Esophagus (tissue), 2 donors: Measurements from ENCODE around the gene LCE3E. TPM values are rescaled to one million over a fixed set of nuclear protein-coding genes. Genes with fewer than 3 reads are reported as not detected.

Source experiments
- H3K27ac ChIP-seq, 2 donors: one replicate each; pipeline ENCODE4 v1.5.1; 2013; ENCODE audit warnings: low read depth in 2 of 2, mild to moderate bottlenecking in 2 of 2, inconsistent platforms in 1 of 2, low read length in 1 of 2, moderate library complexity in 1 of 2
- H3K27me3 ChIP-seq, 2 donors: one replicate each; pipeline ENCODE4 v1.6.1; 2013; ENCODE audit warnings: low read length in 2 of 2, control low read depth in 1 of 2, mild to moderate bottlenecking in 1 of 2; ENCODE audit not compliant: insufficient read depth in 2 of 2, control insufficient read depth in 1 of 2
- H3K36me3 ChIP-seq, 2 donors: one replicate each; pipeline ENCODE4 v1.6.1; 2013; ENCODE audit warnings: low read length in 1 of 2; ENCODE audit not compliant: control insufficient read depth in 2 of 2, insufficient read depth in 2 of 2
- H3K4me1 ChIP-seq, 2 donors: one replicate each; pipeline ENCODE4 v1.6.1; 2013; ENCODE audit warnings: low read length in 1 of 2; ENCODE audit not compliant: control insufficient read depth in 2 of 2, insufficient read depth in 2 of 2
- H3K4me3 ChIP-seq, 2 donors: one replicate each; pipeline ENCODE4 v1.5.1; 2013; ENCODE audit warnings: low read length in 2 of 2, mild to moderate bottlenecking in 2 of 2, low read depth in 1 of 2, moderate library complexity in 1 of 2
- H3K9me3 ChIP-seq, 2 donors: one replicate each; pipeline ENCODE4 v1.6.1; 2013; ENCODE audit warnings: mild to moderate bottlenecking in 2 of 2, low read depth in 1 of 2, low read length in 1 of 2, moderate library complexity in 1 of 2; ENCODE audit not compliant: control insufficient read depth in 2 of 2, insufficient read depth in 1 of 2
- WGBS, 2 donors: extraction: QIAGEN DNeasy Blood & Tissue Kit; methylation state at CpG; one replicate each; pipeline ENCODE4 v1.1.7; 2013; 5-methylcytosine and 5-hydroxymethylcytosine counted together
- polyA plus RNA-seq, 2 donors: library from polyadenylated mRNA; stranded (reverse); fragments of 200-250 nt; gene quantifications; one replicate each; pipeline ENCODE4 v1.2.3, GENCODE V29; 2013
- donor health status: healthy with polysubstance abuse.
- donor health status: Bipolar disorder and iron deficiency.

The LCE3E gene
- polyA plus RNA-seq, 2 donors, result 5.0 to 110 TPM

- H3K9me3 ChIP-seq, result no peaks in the 10 kb centered on the region
- WGBS, 2 donors, result 47 to 79% methylated on average over 1 of the region's 1 CpG
- no peak overlapping the region for H3K4me3 ChIP-seq
- no peaks in the 10 kb centered on the region for H3K27me3 ChIP-seq
- H3K36me3 ChIP-seq, result no peaks in the 10 kb centered on the region
- peak overlapping the region in 1 of 2 donors; percentile 58 for H3K27ac ChIP-seq
- H3K4me1 ChIP-seq, result peaks cover 0 to 7% of the 10 kb centered on the region in 2 donors
These were observed 46.7 kb downstream of the LCE3E start for GRCh38 chr1:152519851-152520250.

GRCh38 chr1:152517237-152517811, 49.3 kb downstream of the LCE3E start:
- Histone ChIP-seq H3K36me3 (no peaks in the 10 kb centered on the region), H3K27me3 (no peaks in the 10 kb centered on the region), H3K27ac (peak overlapping the region; percentile 28 to 81), H3K4me1 (peaks cover 0 to 7% of the 10 kb centered on the region in 2 donors), H3K4me3 (no peak overlapping the region), H3K9me3 (no peaks in the 10 kb centered on the region)
- 36 to 48% methylated on average over 7 of the region's 7 CpGs for WGBS, 2 donors

- peak overlapping the region in 1 of 2 donors; percentile 76 for H3K4me3 ChIP-seq
- H3K27ac ChIP-seq, result peak overlapping the region; percentile 28 to 34
- no peaks in the 10 kb centered on the region for H3K9me3 ChIP-seq
- H3K36me3 ChIP-seq, result no peaks in the 10 kb centered on the region
- no peaks in the 10 kb centered on the region for H3K27me3 ChIP-seq
- WGBS, 2 donors, result 58 to 67% methylated on average over 7 of the region's 7 CpGs
- peaks cover 0 to 7% of the 10 kb centered on the region in 2 donors for H3K4me1 ChIP-seq
These were observed 50.5 kb downstream of the LCE3E start for GRCh38 chr1:152516082-152516481.

Other genes with a start within 250 kb of the LCE3E start
- gene FLG, start 241.5 kb downstream of the LCE3E start, polyA plus RNA-seq, result 10 to 100 TPM in 1 of 2 donors, 1 to 10 TPM in 1; 1.8 to 34.7 TPM
- gene FLG2, start 206.8 kb downstream of the LCE3E start, polyA plus RNA-seq, result under 1 TPM; 0.04 to 0.10 TPM
- 1,000 to 10,000 TPM; 4,198 to 5,125 TPM for gene CRNN, start 152.5 kb downstream of the LCE3E start, polyA plus RNA-seq
- gene LCE5A, start 56.0 kb downstream of the LCE3E start, polyA plus RNA-seq, result under 1 TPM in 1 of 2 donors, not detected in 1; 0.18 TPM
- gene CRCT1, start 52.3 kb downstream of the LCE3E start, polyA plus RNA-seq, result 1,000 to 10,000 TPM in 1 of 2 donors, 100 to 1,000 TPM in 1; 659 to 3,090 TPM
- 100 to 1,000 TPM in 1 of 2 donors, 1 to 10 TPM in 1; 3.6 to 546 TPM for gene LCE3D, start 13.7 kb upstream of the LCE3E start, polyA plus RNA-seq
- gene LCE3C, start 33.5 kb upstream of the LCE3E start, polyA plus RNA-seq, result not detected
- gene LCE3B, start 47.0 kb upstream of the LCE3E start, polyA plus RNA-seq, result not detected
- not detected for gene LCE3A, start 56.3 kb upstream of the LCE3E start, polyA plus RNA-seq
- gene LCE2D, start 96.6 kb upstream of the LCE3E start, polyA plus RNA-seq, result not detected
- gene LCE2C, start 108.5 kb upstream of the LCE3E start, polyA plus RNA-seq, result not detected
- not detected for gene LCE2B, start 119.3 kb upstream of the LCE3E start, polyA plus RNA-seq
- gene LCE2A, start 131.6 kb upstream of the LCE3E start, polyA plus RNA-seq, result not detected
- gene LCE4A, start 141.4 kb upstream of the LCE3E start, polyA plus RNA-seq, result not detected
- gene KPRP, start 191.2 kb upstream of the LCE3E start, polyA plus RNA-seq, result 10 to 100 TPM in 1 of 2 donors, under 1 TPM in 1; 0.44 to 23.9 TPM
- gene LCE1F, start 208.4 kb upstream of the LCE3E start, polyA plus RNA-seq, result not detected
- under 1 TPM in 1 of 2 donors, not detected in 1; 0.04 TPM for gene LCE1E, start 219.5 kb upstream of the LCE3E start, polyA plus RNA-seq
- gene LCE1D, start 229.9 kb upstream of the LCE3E start, polyA plus RNA-seq, result not detected
- under 1 TPM in 1 of 2 donors, not detected in 1; 0.32 TPM for gene LCE1C, start 239.9 kb upstream of the LCE3E start, polyA plus RNA-seq
- gene LCE1B, start 245.2 kb upstream of the LCE3E start, polyA plus RNA-seq, result not detected